ENCODE results near the gene SLC12A4.

GRCh38 chr16:67924140-67924906, 44.1 kb downstream of the SLC12A4 start:
- TF ChIP-seq CTCF (conservative IDR thresholded peaks at IDR 0.05; ENCODE audit: low read depth in 2 of 2), result no peak
- no peak for TF ChIP-seq REST (IDR thresholded peaks at IDR 0.05; ENCODE audit: unreplicated experiment)
- TF ChIP-seq POLR2AphosphoS5 (IDR thresholded peaks at IDR 0.05; ENCODE audit: low read depth), result no peak
- TF ChIP-seq NANOG (IDR thresholded peaks at IDR 0.05; ENCODE audit: borderline replicate concordance), result no peak
- no peak for TF ChIP-seq CREB1 (CRISPR knock-in tag; IDR thresholded peaks at IDR 0.05; ENCODE audit: low read depth)
- no peak for TF ChIP-seq EZH2 (IDR thresholded peaks at IDR 0.05; ENCODE audit: low read depth, unreplicated experiment)
- TF ChIP-seq EZH2phosphoT487 (IDR thresholded peaks at IDR 0.05; ENCODE audit: unreplicated experiment), result no peak
- no peak for TF ChIP-seq ETS1 (IDR thresholded peaks at IDR 0.05)
